SK-N-MC (cell line): ENCODE data around the gene TAF6L.

Experiments used
- EZH2 ChIP-seq: fragments of 200-600 bp; sonication (generic); IDR thresholded peaks from one replicate; pipeline ENCODE4 v1.6.1; 2017; ENCODE audit warnings: antibody characterized with exemption
- POLR2AphosphoS5 ChIP-seq: IDR thresholded peaks from 2 replicates; pipeline ENCODE4 v1.6.1; 2012; ENCODE audit warnings: mild to moderate bottlenecking, low read depth, low read length, borderline replicate concordance

- no peak for TF ChIP-seq EZH2
- TF ChIP-seq POLR2AphosphoS5, result no peak
Observed at GRCh38 chr11:62737196-62737595, 34.0 kb upstream of the TAF6L start.
